PFSK-1 (cell line): Measurements from ENCODE around the gene RHBDD1.

Experiments used
- FOXP2 ChIP-seq: optimal IDR thresholded peaks from 2 replicates; pipeline ENCODE3; 2011; ENCODE audit warnings: borderline replicate concordance, control low read depth, inconsistent platforms; ENCODE audit not compliant: insufficient read depth; ENCODE audit errors: extremely low read length, extremely low read depth
- POLR2AphosphoS5 ChIP-seq: IDR thresholded peaks from 2 replicates; pipeline ENCODE4 v1.6.1; 2012; ENCODE audit warnings: low read depth, mild to moderate bottlenecking, control low read depth, low read length, moderate library complexity
- SIN3A ChIP-seq: IDR thresholded peaks from 2 replicates; pipeline ENCODE4 v1.6.1; 2012; ENCODE audit warnings: mild to moderate bottlenecking, low read length, moderate library complexity, borderline replicate concordance; ENCODE audit not compliant: insufficient read depth
- TAF1 ChIP-seq: IDR thresholded peaks from 2 replicates; pipeline ENCODE4 v1.6.1; 2012; ENCODE audit warnings: low read length, control low read depth, borderline replicate concordance; ENCODE audit not compliant: insufficient read depth
- TF ChIP-seq, protein P1 (sequence below), 2 experiments: IDR thresholded peaks; 2 replicates each; pipeline versions ENCODE4 v1.6.1 to v1.8.0; 2011 to 2012; ENCODE audit warnings: low read depth in 2 of 2, low read length in 2 of 2, control low read depth in 1 of 2, inconsistent platforms in 1 of 2, mild to moderate bottlenecking in 1 of 2, moderate library complexity in 1 of 2; ENCODE audit not compliant: insufficient read depth in 1 of 2

The RHBDD1 gene

DNA sequence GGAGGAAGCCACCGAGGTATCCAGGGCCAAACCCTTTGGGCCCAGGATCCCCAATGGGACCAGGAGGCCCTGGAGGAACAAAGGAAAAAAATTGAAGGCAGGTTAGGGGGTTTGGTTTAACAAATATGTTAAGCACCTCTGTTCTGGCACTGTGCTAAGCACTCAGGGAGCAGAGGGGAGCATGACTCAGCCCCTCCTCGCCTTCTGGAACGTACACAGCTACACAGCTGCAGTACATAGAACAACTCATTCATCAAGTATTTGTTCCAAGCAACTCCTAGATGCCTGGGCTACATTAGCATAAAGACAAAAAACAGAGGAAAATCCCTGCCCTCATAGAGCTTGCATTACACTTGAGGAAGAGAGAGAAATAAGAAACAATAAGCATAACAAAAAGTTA lies 174.6 kb downstream of the RHBDD1 start:
- TF ChIP-seq SIN3A (no peak), TAF1 (no peak), FOXP2 (no peak), POLR2AphosphoS5 (no peak)
- TF ChIP-seq, protein P1, sequence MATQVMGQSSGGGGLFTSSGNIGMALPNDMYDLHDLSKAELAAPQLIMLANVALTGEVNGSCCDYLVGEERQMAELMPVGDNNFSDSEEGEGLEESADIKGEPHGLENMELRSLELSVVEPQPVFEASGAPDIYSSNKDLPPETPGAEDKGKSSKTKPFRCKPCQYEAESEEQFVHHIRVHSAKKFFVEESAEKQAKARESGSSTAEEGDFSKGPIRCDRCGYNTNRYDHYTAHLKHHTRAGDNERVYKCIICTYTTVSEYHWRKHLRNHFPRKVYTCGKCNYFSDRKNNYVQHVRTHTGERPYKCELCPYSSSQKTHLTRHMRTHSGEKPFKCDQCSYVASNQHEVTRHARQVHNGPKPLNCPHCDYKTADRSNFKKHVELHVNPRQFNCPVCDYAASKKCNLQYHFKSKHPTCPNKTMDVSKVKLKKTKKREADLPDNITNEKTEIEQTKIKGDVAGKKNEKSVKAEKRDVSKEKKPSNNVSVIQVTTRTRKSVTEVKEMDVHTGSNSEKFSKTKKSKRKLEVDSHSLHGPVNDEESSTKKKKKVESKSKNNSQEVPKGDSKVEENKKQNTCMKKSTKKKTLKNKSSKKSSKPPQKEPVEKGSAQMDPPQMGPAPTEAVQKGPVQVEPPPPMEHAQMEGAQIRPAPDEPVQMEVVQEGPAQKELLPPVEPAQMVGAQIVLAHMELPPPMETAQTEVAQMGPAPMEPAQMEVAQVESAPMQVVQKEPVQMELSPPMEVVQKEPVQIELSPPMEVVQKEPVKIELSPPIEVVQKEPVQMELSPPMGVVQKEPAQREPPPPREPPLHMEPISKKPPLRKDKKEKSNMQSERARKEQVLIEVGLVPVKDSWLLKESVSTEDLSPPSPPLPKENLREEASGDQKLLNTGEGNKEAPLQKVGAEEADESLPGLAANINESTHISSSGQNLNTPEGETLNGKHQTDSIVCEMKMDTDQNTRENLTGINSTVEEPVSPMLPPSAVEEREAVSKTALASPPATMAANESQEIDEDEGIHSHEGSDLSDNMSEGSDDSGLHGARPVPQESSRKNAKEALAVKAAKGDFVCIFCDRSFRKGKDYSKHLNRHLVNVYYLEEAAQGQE (IDR thresholded peaks at IDR 0.05; ENCODE audit: insufficient read depth in 1 of 2, low read depth in 2 of 2, low read length in 2 of 2) = no peak

DNA sequence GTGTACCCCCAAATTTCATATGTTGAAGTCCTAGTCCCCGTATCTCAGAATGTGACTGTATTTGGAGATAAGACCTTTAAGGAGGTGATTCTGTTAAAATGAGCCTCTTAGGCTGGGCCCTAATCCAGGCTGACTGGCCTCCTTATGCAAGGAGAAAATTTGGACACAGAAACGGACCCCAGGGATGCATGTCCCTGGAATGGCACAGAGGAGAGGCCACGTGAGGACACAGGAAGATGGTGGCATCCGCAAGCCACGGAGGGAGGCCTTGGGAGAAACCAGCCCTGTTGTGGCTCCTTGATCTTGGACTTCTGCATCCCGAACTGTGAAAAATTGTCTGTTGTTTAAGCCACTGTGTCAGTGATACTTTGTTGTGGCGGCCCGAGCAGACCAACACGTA lies 177.5 kb downstream of the RHBDD1 start:
- TF ChIP-seq TAF1 = no peak
- TF ChIP-seq, protein P1 (IDR thresholded peaks at IDR 0.05; ENCODE audit: insufficient read depth in 1 of 2, low read depth in 2 of 2, low read length in 2 of 2) = no peak
- no peak for TF ChIP-seq POLR2AphosphoS5
- no peak for TF ChIP-seq FOXP2
- no peak for TF ChIP-seq SIN3A

DNA sequence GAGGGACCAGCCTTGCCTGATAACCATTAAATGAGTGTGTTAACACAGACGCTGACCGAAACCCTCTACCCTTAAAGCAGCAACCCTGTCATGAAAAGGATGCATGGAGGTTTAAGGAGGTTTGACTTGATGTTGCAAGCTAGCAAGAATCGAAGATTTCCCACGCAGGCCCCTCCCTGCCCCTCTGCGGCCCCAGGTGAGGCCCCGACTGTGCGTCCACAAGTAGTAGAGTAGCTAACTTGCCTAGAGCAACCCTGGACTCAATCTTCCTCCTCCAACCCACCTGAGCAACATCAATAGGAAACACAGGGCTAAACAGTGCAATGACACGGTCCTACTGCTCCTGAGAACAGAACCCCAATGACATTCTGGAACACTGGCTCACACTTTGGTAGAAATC lies 178.0 kb downstream of the RHBDD1 start:
- TF ChIP-seq POLR2AphosphoS5 (no peak), FOXP2 (no peak), SIN3A (no peak), TAF1 (no peak)
- TF ChIP-seq, protein P1 (IDR thresholded peaks at IDR 0.05; ENCODE audit: insufficient read depth in 1 of 2, low read depth in 2 of 2, low read length in 2 of 2) = no peak

DNA sequence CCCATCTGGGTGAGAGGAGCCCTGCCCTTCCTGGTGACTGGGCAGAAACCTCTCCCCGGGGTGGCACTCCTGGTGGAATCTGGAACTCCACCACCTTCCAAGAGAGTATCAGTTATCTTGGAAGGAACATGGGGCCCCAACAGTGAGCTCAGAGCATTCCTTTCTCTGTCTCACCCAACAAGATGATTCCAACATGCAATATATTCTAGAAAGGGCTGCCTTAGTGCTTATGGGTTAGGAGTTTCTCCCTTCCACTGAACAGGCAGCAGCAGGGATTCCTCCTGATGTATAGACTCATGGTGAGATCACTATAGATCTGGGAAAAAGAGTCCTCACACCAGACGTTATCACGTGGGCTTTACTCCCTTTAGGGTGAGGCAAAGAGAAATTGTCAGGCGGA lies 181.0 kb downstream of the RHBDD1 start:
- TF ChIP-seq TAF1 (no peak), FOXP2 (no peak), POLR2AphosphoS5 (no peak), SIN3A (no peak)
- TF ChIP-seq, protein P1 (IDR thresholded peaks at IDR 0.05; ENCODE audit: insufficient read depth in 1 of 2, low read depth in 2 of 2, low read length in 2 of 2) = no peak

DNA sequence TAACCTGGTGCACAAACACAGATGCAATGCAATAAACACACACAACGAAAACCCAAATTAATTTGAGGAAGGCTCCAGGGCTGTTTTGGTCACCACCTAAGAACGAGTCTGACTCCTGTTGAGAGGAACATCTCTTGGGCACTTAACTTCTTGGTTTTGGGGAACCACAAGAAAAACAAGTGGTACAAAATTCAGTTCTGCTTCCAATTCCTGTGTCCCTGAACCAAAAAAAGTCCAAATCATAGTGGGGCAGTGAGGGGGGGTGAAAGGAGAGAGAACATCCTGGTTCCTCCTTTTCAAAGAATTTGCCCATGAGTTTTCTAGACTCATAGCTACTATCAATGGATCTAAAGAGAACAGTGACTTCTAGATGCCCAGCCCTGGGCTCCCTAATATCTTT lies 184.6 kb downstream of the RHBDD1 start:
- TF ChIP-seq, protein P1 (IDR thresholded peaks at IDR 0.05; ENCODE audit: insufficient read depth in 1 of 2, low read depth in 2 of 2, low read length in 2 of 2) = no peak
- TF ChIP-seq POLR2AphosphoS5 (no peak), FOXP2 (no peak), TAF1 (no peak), SIN3A (no peak)
